Stimulated activated effector memory CD8-positive, alpha-beta T cell treated with anti-CD3 and anti-CD28 coated beads, Interleukin-12 subunit alpha, Interleukin-12 subunit beta, amount 100 ng/mL, for 72 hours (primary cell): Measurements from ENCODE around the gene PCYT2.

Experiments
- ATAC-seq: fragments of 150-1000 bp; cut with Tn5 transposase; 2 replicates; pipeline ENCODE4 v1.10.0; 2021
- DNase-seq, 2 donors: peaks; one replicate each; pipeline ENCODE4 v3.0.0; 2021 to 2022; ENCODE audit warnings: low spot score in 2 of 2
- H3K27ac Mint-ChIP-seq: one replicate; pipeline ENCODE4 v1.8.0; 2022; ENCODE audit warnings: mild to moderate bottlenecking, mixed read lengths
- H3K36me3 Mint-ChIP-seq: one replicate; pipeline ENCODE4 v1.8.0; 2022; ENCODE audit warnings: mild to moderate bottlenecking, mixed read lengths
- H3K4me1 Mint-ChIP-seq: one replicate; pipeline ENCODE4 v1.8.0; 2022; ENCODE audit warnings: mixed read lengths
- H3K4me3 Mint-ChIP-seq: one replicate; pipeline ENCODE4 v1.8.0; 2022; ENCODE audit warnings: mild to moderate bottlenecking, mixed read lengths
- H3K9me3 Mint-ChIP-seq: one replicate; pipeline ENCODE4 v1.8.0; 2022; ENCODE audit warnings: mixed read lengths

PCYT2 gene

GRCh38 chr17:81933178-81933699 is 22.0 kb upstream of the PCYT2 start:
- H3K4me1 Mint-ChIP-seq = peaks cover 35% of the 10 kb centered on the region
- peaks cover 17% of the 10 kb centered on the region for H3K36me3 Mint-ChIP-seq
- H3K9me3 Mint-ChIP-seq = no peaks in the 10 kb centered on the region
- ATAC-seq (no peak), DNase-seq (no peak)
- H3K27ac Mint-ChIP-seq = peak overlapping the region; percentile 6
- no peak overlapping the region for H3K4me3 Mint-ChIP-seq

GRCh38 chr17:81932333-81932983 is 21.3 kb upstream of the PCYT2 start:
- no peak for ATAC-seq
- Mint-ChIP-seq H3K9me3 (no peaks in the 10 kb centered on the region), H3K36me3 (peaks cover 21% of the 10 kb centered on the region), H3K27ac (no peak overlapping the region), H3K4me3 (no peak overlapping the region), H3K4me1 (peaks cover 28% of the 10 kb centered on the region)
- no peak for DNase-seq

- no peak for ATAC-seq
- Mint-ChIP-seq H3K9me3 (no peaks in the 10 kb centered on the region), H3K27ac (no peak overlapping the region)
These were observed 20.5 kb upstream of the PCYT2 start for GRCh38 chr17:81931557-81932332.

GRCh38 chr17:81931189-81931556 is 20.0 kb upstream of the PCYT2 start:
- H3K4me1 Mint-ChIP-seq = peaks cover 28% of the 10 kb centered on the region
- H3K4me3 Mint-ChIP-seq = no peak overlapping the region
- no peak for ATAC-seq
- no peaks in the 10 kb centered on the region for H3K9me3 Mint-ChIP-seq
- peak overlapping the region; percentile 29 for H3K27ac Mint-ChIP-seq
- DNase-seq = no peak
- H3K36me3 Mint-ChIP-seq = peaks cover 31% of the 10 kb centered on the region

More at GRCh38 chr17:81931557-81932332, 20.5 kb upstream of the PCYT2 start:
- peaks cover 26% of the 10 kb centered on the region for H3K36me3 Mint-ChIP-seq
- H3K4me3 Mint-ChIP-seq = no peak overlapping the region
- peaks cover 27% of the 10 kb centered on the region for H3K4me1 Mint-ChIP-seq
- DNase-seq = no peak

- H3K27ac Mint-ChIP-seq = peak overlapping the region; percentile 29
- H3K4me1 Mint-ChIP-seq = peaks cover 25% of the 10 kb centered on the region
- H3K36me3 Mint-ChIP-seq = peaks cover 36% of the 10 kb centered on the region
- H3K9me3 Mint-ChIP-seq = no peaks in the 10 kb centered on the region
- DNase-seq (no peak), ATAC-seq (no peak)
- no peak overlapping the region for H3K4me3 Mint-ChIP-seq
These were observed 19.2 kb upstream of the PCYT2 start for GRCh38 chr17:81930142-81931125.

- ATAC-seq = no peak
- H3K4me3 Mint-ChIP-seq = peak overlapping the region; percentile 86
- no peaks in the 10 kb centered on the region for H3K9me3 Mint-ChIP-seq
- peaks cover 25% of the 10 kb centered on the region for H3K4me1 Mint-ChIP-seq
- H3K36me3 Mint-ChIP-seq = peaks cover 36% of the 10 kb centered on the region
- H3K27ac Mint-ChIP-seq = no peak overlapping the region
- no peak for DNase-seq
These were observed 18.3 kb upstream of the PCYT2 start for GRCh38 chr17:81929253-81930141.

- no peak for DNase-seq
- peaks cover 31% of the 10 kb centered on the region for H3K36me3 Mint-ChIP-seq
- ATAC-seq = no peak
- H3K9me3 Mint-ChIP-seq = no peaks in the 10 kb centered on the region
- H3K4me1 Mint-ChIP-seq = peaks cover 20% of the 10 kb centered on the region
- H3K27ac Mint-ChIP-seq = no peak overlapping the region
- peak overlapping the region; percentile 86 for H3K4me3 Mint-ChIP-seq
These were observed 17.5 kb upstream of the PCYT2 start for GRCh38 chr17:81928544-81929252.

GRCh38 chr17:81927653-81928543 is 16.7 kb upstream of the PCYT2 start, which contains the start of gene MAFG:
Gene MAFG, minus strand, starts transcription at chr17:81927735. Its CDS starts 4,550 bp downstream, at chr17:81923185.
- ATAC-seq = peak; percentile 82
- Mint-ChIP-seq H3K4me1 (peaks cover 16% of the 10 kb centered on the region), H3K4me3 (peak within 1 kb of the TSS; percentile 86), H3K9me3 (no peaks in the 10 kb centered on the region), H3K36me3 (peaks cover 23% of the 10 kb centered on the region), H3K27ac (peak within 1 kb of the TSS; percentile 94)
- DNase-seq = peak; percentile 93 to 95

GRCh38 chr17:81927152-81927652 is 16.0 kb upstream of the PCYT2 start:
- ATAC-seq = peak; percentile 4
- H3K27ac Mint-ChIP-seq = peak overlapping the region; percentile 94

GRCh38 chr17:81926451-81927151 is 15.4 kb upstream of the PCYT2 start:
- ATAC-seq (peak; percentile 47), DNase-seq (peak; percentile 44 to 80)
- peaks cover 16% of the 10 kb centered on the region for H3K4me1 Mint-ChIP-seq
- peak overlapping the region; percentile 86 for H3K4me3 Mint-ChIP-seq
- H3K27ac Mint-ChIP-seq = peak overlapping the region; percentile 94
- H3K9me3 Mint-ChIP-seq = no peaks in the 10 kb centered on the region
- H3K36me3 Mint-ChIP-seq = peaks cover 29% of the 10 kb centered on the region

More at GRCh38 chr17:81927152-81927652, 16.0 kb upstream of the PCYT2 start:
- peaks cover 16% of the 10 kb centered on the region for H3K4me1 Mint-ChIP-seq
- no peak for DNase-seq
- peak overlapping the region; percentile 86 for H3K4me3 Mint-ChIP-seq
- no peaks in the 10 kb centered on the region for H3K9me3 Mint-ChIP-seq
- peaks cover 24% of the 10 kb centered on the region for H3K36me3 Mint-ChIP-seq

GRCh38 chr17:81925860-81926450 is 14.8 kb upstream of the PCYT2 start:
- peak overlapping the region; percentile 94 for H3K27ac Mint-ChIP-seq
- H3K4me1 Mint-ChIP-seq = peaks cover 13% of the 10 kb centered on the region
- peak overlapping the region; percentile 86 for H3K4me3 Mint-ChIP-seq
- no peaks in the 10 kb centered on the region for H3K9me3 Mint-ChIP-seq
- no peak for ATAC-seq
- DNase-seq = no peak
- H3K36me3 Mint-ChIP-seq = peaks cover 35% of the 10 kb centered on the region
